Neutrophil (primary cell): Measurements from ENCODE around the gene IBA57.
A peak's percentile ranks its signal among the peaks of the same experiment; 100 is the strongest.

Source experiments
- H3K27ac ChIP-seq: fragments of 200-600 bp; sonication (generic); 2 replicates; pipeline ENCODE4 v1.5.1; 2016; ENCODE audit warnings: mild to moderate bottlenecking, moderate library complexity
- H3K27me3 ChIP-seq: fragments of 200-600 bp; sonication (generic); 2 replicates; pipeline ENCODE4 v1.6.0; 2016; ENCODE audit warnings: mild to moderate bottlenecking
- H3K36me3 ChIP-seq: fragments of 200-600 bp; sonication (generic); 2 replicates; pipeline ENCODE4 v1.5.1; 2017
- H3K4me1 ChIP-seq, 2 experiments: fragments of 200-600 bp in 1 of 2; sonication (generic) in 1 of 2; 1 replicate in 1 of 2; 2 replicates in 1 of 2; pipeline versions ENCODE4 v1.5.1 to v1.6.1; 2013 to 2016; ENCODE audit warnings: low read depth in 1 of 2, low read length in 1 of 2, mild to moderate bottlenecking in 1 of 2, moderate library complexity in 1 of 2; ENCODE audit not compliant: control insufficient read depth in 1 of 2, insufficient read depth in 1 of 2
- H3K4me3 ChIP-seq, 2 experiments: fragments of 200-600 bp in 1 of 2; sonication (generic) in 1 of 2; 1 replicate in 1 of 2; 2 replicates in 1 of 2; pipeline ENCODE4 v1.5.1; 2013 to 2016; ENCODE audit warnings: low read depth in 1 of 2, low read length in 1 of 2, mild to moderate bottlenecking in 1 of 2, moderate library complexity in 1 of 2
- H3K9me3 ChIP-seq: fragments of 200-600 bp; sonication (generic); 2 replicates; pipeline ENCODE4 v1.5.1; 2016
- CTCF ChIP-seq: fragments of 200-600 bp; sonication (generic); IDR thresholded peaks from 2 replicates; pipeline ENCODE4 v1.5.1; 2016; ENCODE audit warnings: antibody characterized with exemption

The IBA57 gene

GRCh38 chr1:228161362-228161761, 4.2 kb upstream of the IBA57 start:
- no peak overlapping the region for H3K4me3 ChIP-seq
- H3K36me3 ChIP-seq: no peaks in the 10 kb centered on the region
- H3K27me3 ChIP-seq: peaks cover 54% of the 10 kb centered on the region
- no peaks in the 10 kb centered on the region for H3K9me3 ChIP-seq
- peaks cover 11 to 13% of the 10 kb centered on the region in 2 experiments for H3K4me1 ChIP-seq
- H3K27ac ChIP-seq: no peak overlapping the region
- TF ChIP-seq CTCF: no peak

- H3K4me3 ChIP-seq: no peak overlapping the region
- no peak overlapping the region for H3K27ac ChIP-seq
- no peaks in the 10 kb centered on the region for H3K36me3 ChIP-seq
- peaks cover 15 to 18% of the 10 kb centered on the region in 2 experiments for H3K4me1 ChIP-seq
- TF ChIP-seq CTCF: no peak
- peaks cover 49% of the 10 kb centered on the region for H3K27me3 ChIP-seq
- H3K9me3 ChIP-seq: no peaks in the 10 kb centered on the region
These were observed 3.7 kb upstream of the IBA57 start for GRCh38 chr1:228161866-228162265.

- H3K27me3 ChIP-seq: peaks cover 43% of the 10 kb centered on the region
- TF ChIP-seq CTCF: no peak
- H3K9me3 ChIP-seq: no peaks in the 10 kb centered on the region
- no peaks in the 10 kb centered on the region for H3K36me3 ChIP-seq
- H3K4me3 ChIP-seq: no peak overlapping the region
- peaks cover 15 to 18% of the 10 kb centered on the region in 2 experiments for H3K4me1 ChIP-seq
- no peak overlapping the region for H3K27ac ChIP-seq
These were observed 3.2 kb upstream of the IBA57 start for GRCh38 chr1:228162286-228163006.

GRCh38 chr1:228163007-228163753, 2.4 kb upstream of the IBA57 start:
- Histone ChIP-seq H3K36me3 (no peaks in the 10 kb centered on the region), H3K9me3 (no peaks in the 10 kb centered on the region), H3K4me3 (no peak overlapping the region), H3K27me3 (peaks cover 41% of the 10 kb centered on the region), H3K27ac (no peak overlapping the region), H3K4me1 (peaks cover 15 to 18% of the 10 kb centered on the region in 2 experiments)
- no peak for TF ChIP-seq CTCF

- Histone ChIP-seq H3K27ac (peak overlapping the region; percentile 100), H3K36me3 (no peaks in the 10 kb centered on the region), H3K9me3 (no peaks in the 10 kb centered on the region), H3K4me1 (peaks cover 15 to 18% of the 10 kb centered on the region in 2 experiments), H3K27me3 (peaks cover 41% of the 10 kb centered on the region), H3K4me3 (no peak overlapping the region)
- TF ChIP-seq CTCF: no peak
These were observed 1.7 kb upstream of the IBA57 start for GRCh38 chr1:228163776-228164519.
